OCI-LY7 (cell line): ENCODE data around the gene RIMBP3B.
"Not testable (repeated sequence)": the region's sequence is repeated elsewhere in the genome, so short reads cannot be mapped to it uniquely, and the experiment has no call there.

Experiments
- CTCF ChIP-seq: fragments of 200-600 bp; sonication (generic); conservative IDR thresholded peaks from 2 replicates; pipeline ENCODE4 v1.5.1; 2014; ENCODE audit warnings: mild to moderate bottlenecking, antibody characterized with exemption, low read length, moderate library complexity, mixed read lengths
- EZH2phosphoT487 ChIP-seq: fragments of 200-600 bp; sonication (generic); IDR thresholded peaks from 2 replicates; pipeline ENCODE4 v1.6.1; 2018; ENCODE audit warnings: low read depth, borderline replicate concordance, mild to moderate bottlenecking, mixed run types, antibody characterized with exemption, low read length, moderate library complexity, mixed read lengths

DNA sequence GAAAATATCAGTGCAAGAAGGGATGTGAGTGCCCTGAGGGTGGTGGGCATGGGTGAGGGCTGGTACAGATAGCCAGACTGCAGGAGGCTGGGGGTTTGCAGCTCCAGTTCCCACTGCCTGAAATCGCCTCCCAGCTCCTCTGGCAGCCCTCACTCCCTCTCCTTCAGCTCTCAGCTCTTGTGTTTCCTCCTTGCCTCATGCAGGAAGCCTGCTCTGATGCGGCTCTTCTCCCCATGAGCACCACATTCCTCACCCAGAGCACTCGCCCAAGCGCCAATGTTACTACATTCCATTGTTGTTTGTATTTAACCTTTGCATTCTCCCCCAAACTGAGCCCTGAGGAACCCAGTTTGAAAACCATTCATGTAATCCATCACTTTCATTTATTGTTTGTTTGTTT lies 7.7 kb upstream of the RIMBP3B start:
- TF ChIP-seq CTCF, EZH2phosphoT487: not testable (repeated sequence)
